Neuronal stem cell (in vitro differentiated cells): ENCODE results near the gene SLC12A3.

Source experiments
- DNase-seq: peaks from one replicate; pipeline ENCODE4 v3.0.0-alpha.2; 2013; ENCODE audit warnings: low spot score
- H2AFZ ChIP-seq: one replicate; pipeline ENCODE4 v1.6.1; 2013; ENCODE audit warnings: mild to moderate bottlenecking, low read length, inconsistent platforms
- H2AK5ac ChIP-seq: 2 replicates; pipeline ENCODE4 v1.6.1; 2013; ENCODE audit warnings: low read depth, mild to moderate bottlenecking, inconsistent platforms, low read length, moderate library complexity, mixed read lengths
- H2BK120ac ChIP-seq: 2 replicates; pipeline ENCODE4 v1.6.1; 2013; ENCODE audit warnings: low read depth, mild to moderate bottlenecking, inconsistent platforms, low read length, moderate library complexity, mixed read lengths
- H2BK12ac ChIP-seq: one replicate; pipeline ENCODE4 v1.6.1; 2013; ENCODE audit warnings: low read length, inconsistent platforms
- H2BK15ac ChIP-seq: 2 replicates; pipeline ENCODE4 v1.6.1; 2013; ENCODE audit warnings: mild to moderate bottlenecking, low read length, inconsistent platforms, mixed read lengths
- H2BK5ac ChIP-seq: one replicate; pipeline ENCODE4 v1.6.1; 2013; ENCODE audit warnings: inconsistent platforms, mild to moderate bottlenecking, low read length, moderate library complexity
- H3K14ac ChIP-seq: one replicate; pipeline ENCODE4 v1.6.1; 2013; ENCODE audit warnings: low read length, inconsistent platforms
- H3K18ac ChIP-seq: 2 replicates; pipeline ENCODE4 v1.6.1; 2013; ENCODE audit warnings: low read length, inconsistent platforms
- H3K23ac ChIP-seq: 2 replicates; pipeline ENCODE4 v1.6.1; 2013; ENCODE audit warnings: low read depth, mild to moderate bottlenecking, mixed read lengths, low read length, inconsistent platforms; ENCODE audit not compliant: poor library complexity
- H3K27ac ChIP-seq: replicated peaks from 3 replicates; pipeline ENCODE4 v1.5.1; 2013; ENCODE audit warnings: low read length, inconsistent platforms
- H3K27me3 ChIP-seq, 3 experiments: 2 replicates each; pipeline ENCODE4 v1.6.1; 2013; ENCODE audit warnings: low read length in 3 of 3, mild to moderate bottlenecking in 2 of 3, inconsistent platforms in 1 of 3, low read depth in 1 of 3, mixed read lengths in 1 of 3, moderate library complexity in 1 of 3; ENCODE audit not compliant: control insufficient read depth in 3 of 3, insufficient read depth in 3 of 3
- H3K36me3 ChIP-seq, 2 donors: replicated peaks in 1 of 2; 2 replicates each; pipeline ENCODE4 v1.6.1; 2013; ENCODE audit warnings: low read length in 2 of 2; ENCODE audit not compliant: control insufficient read depth in 2 of 2, insufficient read depth in 2 of 2
- H3K4ac ChIP-seq: 2 replicates; pipeline ENCODE4 v1.6.1; 2013; ENCODE audit warnings: inconsistent platforms, mild to moderate bottlenecking, low read length, moderate library complexity
- H3K4me1 ChIP-seq, 2 donors: 1 replicate in 1 of 2; 2 replicates in 1 of 2; pipeline ENCODE4 v1.6.1; 2013; ENCODE audit warnings: low read length in 2 of 2, low read depth in 1 of 2; ENCODE audit not compliant: control insufficient read depth in 2 of 2, insufficient read depth in 1 of 2
- H3K4me2 ChIP-seq: one replicate; pipeline ENCODE4 v1.6.1; 2013; ENCODE audit warnings: mild to moderate bottlenecking, low read length, inconsistent platforms; ENCODE audit not compliant: insufficient read depth, poor library complexity, severe bottlenecking
- H3K4me3 ChIP-seq, 2 donors: 2 replicates each; pipeline ENCODE4 v1.5.1; 2013; ENCODE audit warnings: low read length in 2 of 2, mild to moderate bottlenecking in 2 of 2, inconsistent platforms in 1 of 2, moderate library complexity in 1 of 2
- H3K79me1 ChIP-seq: one replicate; pipeline ENCODE4 v1.6.1; 2013; ENCODE audit warnings: low read depth, mild to moderate bottlenecking, inconsistent platforms, low read length, moderate library complexity
- H3K9ac ChIP-seq: one replicate; pipeline ENCODE4 v1.6.1; 2013; ENCODE audit warnings: mild to moderate bottlenecking, low read depth, low read length, inconsistent platforms; ENCODE audit not compliant: poor library complexity
- H3K9me3 ChIP-seq, 2 donors: replicated peaks in 1 of 2; 2 replicates each; pipeline versions ENCODE3 to v1.6.1; 2013; ENCODE audit warnings: low read length in 2 of 2, mild to moderate bottlenecking in 2 of 2, inconsistent platforms in 1 of 2, low read depth in 1 of 2, mixed read lengths in 1 of 2, moderate library complexity in 1 of 2; ENCODE audit not compliant: control insufficient read depth in 2 of 2, insufficient read depth in 1 of 2
- H4K8ac ChIP-seq: one replicate; pipeline ENCODE4 v1.6.1; 2013; ENCODE audit warnings: low read depth, mild to moderate bottlenecking, inconsistent platforms, low read length, moderate library complexity
- H4K91ac ChIP-seq: one replicate; pipeline ENCODE4 v1.6.1; 2013; ENCODE audit warnings: low read length, low read depth, mild to moderate bottlenecking, inconsistent platforms; ENCODE audit not compliant: poor library complexity
- WGBS, 2 donors: extraction: QIAGEN DNeasy Blood & Tissue Kit; methylation state at CpG; one replicate each; pipeline ENCODE4 v1.1.7; 2013; ENCODE audit warnings: missing lambda C conversion rate in 2 of 2, mixed read lengths in 1 of 2; ENCODE audit not compliant: insufficient read length in 2 of 2, insufficient replicate concordance in 1 of 2; ENCODE audit errors: extremely low coverage in 2 of 2; 5-methylcytosine and 5-hydroxymethylcytosine counted together

SLC12A3 gene

GRCh38 chr16:56879276-56879675 is 14.3 kb downstream of the SLC12A3 start:
- no peaks in the 10 kb centered on the region for H3K36me3 ChIP-seq
- peaks cover 0 to 1% of the 10 kb centered on the region in 2 donors for H3K9me3 ChIP-seq
- no peaks in the 10 kb centered on the region for H3K4me1 ChIP-seq
- no peak overlapping the region for H3K9ac ChIP-seq
- no CpG with 5 or more reads among the region's 9 CpGs for WGBS, 2 donors
- H4K8ac ChIP-seq, result no peak overlapping the region
- no peak overlapping the region for H2BK5ac ChIP-seq
- no peak overlapping the region for H2BK120ac ChIP-seq
- H3K27me3 ChIP-seq, result peaks cover 0 to 6% (median 0%) of the 10 kb centered on the region in 3 experiments
- no peak overlapping the region for H3K4me3 ChIP-seq
- peak overlapping the region; percentile 56 for H3K14ac ChIP-seq
- no peak overlapping the region for H3K4ac ChIP-seq
- no peak overlapping the region for H4K91ac ChIP-seq
- peak overlapping the region; percentile 75 for H2AK5ac ChIP-seq
- no peak overlapping the region for H2AFZ ChIP-seq
- H3K4me2 ChIP-seq, result no peak overlapping the region
- no peak for DNase-seq
- peak overlapping the region; percentile 83 for H3K18ac ChIP-seq
- H3K79me1 ChIP-seq, result peaks cover 2% of the 10 kb centered on the region
- peak overlapping the region; percentile 22 for H2BK12ac ChIP-seq
- no peak overlapping the region for H3K23ac ChIP-seq
- no peak overlapping the region for H3K27ac ChIP-seq
- peak overlapping the region; percentile 75 for H2BK15ac ChIP-seq

GRCh38 chr16:56880176-56880575 is 15.2 kb downstream of the SLC12A3 start:
- DNase-seq, result no peak
- Histone ChIP-seq H2AFZ (no peak overlapping the region), H2BK15ac (no peak overlapping the region), H2BK12ac (no peak overlapping the region), H3K9ac (no peak overlapping the region), H3K4me2 (no peak overlapping the region), H3K27me3 (peaks cover 0 to 6% (median 0%) of the 10 kb centered on the region in 3 experiments), H3K27ac (no peak overlapping the region), H3K79me1 (peaks cover 2% of the 10 kb centered on the region), H3K4me3 (no peak overlapping the region), H4K8ac (no peak overlapping the region), H3K14ac (no peak overlapping the region), H3K4me1 (no peaks in the 10 kb centered on the region), H3K18ac (no peak overlapping the region), H4K91ac (no peak overlapping the region), H3K4ac (no peak overlapping the region), H3K36me3 (no peaks in the 10 kb centered on the region), H2AK5ac (no peak overlapping the region), H2BK120ac (peak overlapping the region; percentile 9), H3K9me3 (peaks cover 0 to 5% of the 10 kb centered on the region in 2 donors), H2BK5ac (no peak overlapping the region), H3K23ac (no peak overlapping the region)
- no CpG with 5 or more reads among the region's 12 CpGs for WGBS, 2 donors

GRCh38 chr16:56880685-56881084 is 15.7 kb downstream of the SLC12A3 start:
- no peak overlapping the region for H2AK5ac ChIP-seq
- no peak overlapping the region for H4K8ac ChIP-seq
- no peak overlapping the region for H3K18ac ChIP-seq
- peaks cover 0 to 6% (median 0%) of the 10 kb centered on the region in 3 experiments for H3K27me3 ChIP-seq
- no peak overlapping the region for H2BK15ac ChIP-seq
- H3K14ac ChIP-seq, result no peak overlapping the region
- no peak overlapping the region for H2BK12ac ChIP-seq
- H2BK5ac ChIP-seq, result no peak overlapping the region
- no peak overlapping the region for H3K9ac ChIP-seq
- no peak overlapping the region for H3K23ac ChIP-seq
- H2AFZ ChIP-seq, result no peak overlapping the region
- H3K4ac ChIP-seq, result no peak overlapping the region
- no peak overlapping the region for H3K4me3 ChIP-seq
- no CpG with 5 or more reads among the region's 4 CpGs for WGBS, 2 donors
- H3K27ac ChIP-seq, result no peak overlapping the region
- H3K79me1 ChIP-seq, result peaks cover 2% of the 10 kb centered on the region
- H3K4me2 ChIP-seq, result no peak overlapping the region
- DNase-seq, result no peak
- H3K9me3 ChIP-seq, result peaks cover 4 to 10% of the 10 kb centered on the region in 2 donors
- no peak overlapping the region for H2BK120ac ChIP-seq
- no peaks in the 10 kb centered on the region for H3K36me3 ChIP-seq
- no peaks in the 10 kb centered on the region for H3K4me1 ChIP-seq
- no peak overlapping the region for H4K91ac ChIP-seq

DNA sequence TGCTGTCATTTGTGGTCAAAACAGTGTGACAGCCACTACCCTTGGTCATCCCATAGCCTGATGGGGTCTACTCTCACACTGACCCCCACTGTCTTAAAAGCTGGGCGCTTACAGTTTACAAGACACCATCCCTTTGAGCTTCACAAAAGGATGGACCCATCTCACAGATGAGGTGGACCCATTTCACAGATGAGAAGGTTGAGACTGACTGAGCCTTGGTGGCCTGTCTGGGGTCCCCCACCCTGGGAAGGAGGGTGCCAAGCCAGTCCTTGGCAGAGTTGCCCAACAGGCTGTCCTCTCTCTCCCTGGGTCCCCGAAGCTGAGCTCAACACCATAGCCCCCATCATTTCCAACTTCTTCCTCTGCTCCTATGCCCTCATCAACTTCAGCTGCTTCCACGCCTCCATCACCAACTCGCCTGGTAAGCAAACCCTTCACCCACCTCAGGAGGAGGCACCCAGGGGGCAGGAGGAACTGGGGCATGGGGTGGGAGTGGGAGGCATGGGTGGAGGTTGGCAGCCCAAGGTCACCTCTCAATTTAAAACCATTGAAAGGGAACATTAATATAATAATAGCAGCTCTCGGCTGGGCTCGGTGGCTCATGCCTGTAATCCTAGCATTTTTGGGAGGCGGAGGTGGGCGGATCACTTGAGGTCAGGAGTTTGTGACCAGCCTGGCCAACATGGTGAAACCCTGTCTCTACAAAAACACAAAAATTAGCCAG is 17.2 kb downstream of the SLC12A3 start:
- Histone ChIP-seq H2BK120ac (no peak overlapping the region), H4K91ac (no peak overlapping the region), H3K9ac (no peak overlapping the region), H3K27me3 (peaks cover 0 to 6% (median 0%) of the 10 kb centered on the region in 3 experiments), H2BK15ac (no peak overlapping the region), H3K4me1 (no peaks in the 10 kb centered on the region), H3K23ac (no peak overlapping the region), H2AFZ (no peak overlapping the region), H3K18ac (no peak overlapping the region), H3K36me3 (no peaks in the 10 kb centered on the region), H3K14ac (no peak overlapping the region), H2BK12ac (no peak overlapping the region), H2BK5ac (no peak overlapping the region), H3K79me1 (peaks cover 2% of the 10 kb centered on the region), H3K4me3 (no peak overlapping the region), H3K9me3 (peaks cover 6 to 16% of the 10 kb centered on the region in 2 donors), H4K8ac (no peak overlapping the region), H3K4me2 (no peak overlapping the region), H3K4ac (no peak overlapping the region), H3K27ac (no peak overlapping the region), H2AK5ac (no peak overlapping the region)
- WGBS, 2 donors, result no CpG with 5 or more reads among the region's 8 CpGs
- no peak for DNase-seq
